ENCODE data around the gene MTURN. TPM values are rescaled to one million over a fixed set of nuclear protein-coding genes. Genes with fewer than 3 reads are reported as not detected.

MTURN gene
- total and polyA plus RNA-seq, 9 of the 15 experiments (the other 6 are each of a cell fraction or from before 2014, with no cell fraction given), result 0.94 to 14.8 (median 6.4) TPM

- TF ChIP-seq, protein P1, sequence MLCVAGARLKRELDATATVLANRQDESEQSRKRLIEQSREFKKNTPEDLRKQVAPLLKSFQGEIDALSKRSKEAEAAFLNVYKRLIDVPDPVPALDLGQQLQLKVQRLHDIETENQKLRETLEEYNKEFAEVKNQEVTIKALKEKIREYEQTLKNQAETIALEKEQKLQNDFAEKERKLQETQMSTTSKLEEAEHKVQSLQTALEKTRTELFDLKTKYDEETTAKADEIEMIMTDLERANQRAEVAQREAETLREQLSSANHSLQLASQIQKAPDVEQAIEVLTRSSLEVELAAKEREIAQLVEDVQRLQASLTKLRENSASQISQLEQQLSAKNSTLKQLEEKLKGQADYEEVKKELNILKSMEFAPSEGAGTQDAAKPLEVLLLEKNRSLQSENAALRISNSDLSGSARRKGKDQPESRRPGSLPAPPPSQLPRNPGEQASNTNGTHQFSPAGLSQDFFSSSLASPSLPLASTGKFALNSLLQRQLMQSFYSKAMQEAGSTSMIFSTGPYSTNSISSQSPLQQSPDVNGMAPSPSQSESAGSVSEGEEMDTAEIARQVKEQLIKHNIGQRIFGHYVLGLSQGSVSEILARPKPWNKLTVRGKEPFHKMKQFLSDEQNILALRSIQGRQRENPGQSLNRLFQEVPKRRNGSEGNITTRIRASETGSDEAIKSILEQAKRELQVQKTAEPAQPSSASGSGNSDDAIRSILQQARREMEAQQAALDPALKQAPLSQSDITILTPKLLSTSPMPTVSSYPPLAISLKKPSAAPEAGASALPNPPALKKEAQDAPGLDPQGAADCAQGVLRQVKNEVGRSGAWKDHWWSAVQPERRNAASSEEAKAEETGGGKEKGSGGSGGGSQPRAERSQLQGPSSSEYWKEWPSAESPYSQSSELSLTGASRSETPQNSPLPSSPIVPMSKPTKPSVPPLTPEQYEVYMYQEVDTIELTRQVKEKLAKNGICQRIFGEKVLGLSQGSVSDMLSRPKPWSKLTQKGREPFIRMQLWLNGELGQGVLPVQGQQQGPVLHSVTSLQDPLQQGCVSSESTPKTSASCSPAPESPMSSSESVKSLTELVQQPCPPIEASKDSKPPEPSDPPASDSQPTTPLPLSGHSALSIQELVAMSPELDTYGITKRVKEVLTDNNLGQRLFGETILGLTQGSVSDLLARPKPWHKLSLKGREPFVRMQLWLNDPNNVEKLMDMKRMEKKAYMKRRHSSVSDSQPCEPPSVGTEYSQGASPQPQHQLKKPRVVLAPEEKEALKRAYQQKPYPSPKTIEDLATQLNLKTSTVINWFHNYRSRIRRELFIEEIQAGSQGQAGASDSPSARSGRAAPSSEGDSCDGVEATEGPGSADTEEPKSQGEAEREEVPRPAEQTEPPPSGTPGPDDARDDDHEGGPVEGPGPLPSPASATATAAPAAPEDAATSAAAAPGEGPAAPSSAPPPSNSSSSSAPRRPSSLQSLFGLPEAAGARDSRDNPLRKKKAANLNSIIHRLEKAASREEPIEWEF (CRISPR knock-in tag; IDR thresholded peaks at IDR 0.05), result no peak
- TF ChIP-seq FOXM1 (IDR thresholded peaks at IDR 0.05; ENCODE audit: low read depth) (peak; percentile 85), FOXM1 (CRISPR knock-in tag; IDR thresholded peaks at IDR 0.05; ENCODE audit: low read depth) (no peak)
Measured at GRCh38 chr7:30119890-30120577, 14.8 kb upstream of the MTURN start (continued).
